AG20443 (cell line): ENCODE data around the gene RBM20.

Experiments used
- DNase-seq: peaks from one replicate; pipeline ENCODE4 v3.0.0; 2012; ENCODE audit warnings: low spot score, mixed read lengths

Gene RBM20

DNA sequence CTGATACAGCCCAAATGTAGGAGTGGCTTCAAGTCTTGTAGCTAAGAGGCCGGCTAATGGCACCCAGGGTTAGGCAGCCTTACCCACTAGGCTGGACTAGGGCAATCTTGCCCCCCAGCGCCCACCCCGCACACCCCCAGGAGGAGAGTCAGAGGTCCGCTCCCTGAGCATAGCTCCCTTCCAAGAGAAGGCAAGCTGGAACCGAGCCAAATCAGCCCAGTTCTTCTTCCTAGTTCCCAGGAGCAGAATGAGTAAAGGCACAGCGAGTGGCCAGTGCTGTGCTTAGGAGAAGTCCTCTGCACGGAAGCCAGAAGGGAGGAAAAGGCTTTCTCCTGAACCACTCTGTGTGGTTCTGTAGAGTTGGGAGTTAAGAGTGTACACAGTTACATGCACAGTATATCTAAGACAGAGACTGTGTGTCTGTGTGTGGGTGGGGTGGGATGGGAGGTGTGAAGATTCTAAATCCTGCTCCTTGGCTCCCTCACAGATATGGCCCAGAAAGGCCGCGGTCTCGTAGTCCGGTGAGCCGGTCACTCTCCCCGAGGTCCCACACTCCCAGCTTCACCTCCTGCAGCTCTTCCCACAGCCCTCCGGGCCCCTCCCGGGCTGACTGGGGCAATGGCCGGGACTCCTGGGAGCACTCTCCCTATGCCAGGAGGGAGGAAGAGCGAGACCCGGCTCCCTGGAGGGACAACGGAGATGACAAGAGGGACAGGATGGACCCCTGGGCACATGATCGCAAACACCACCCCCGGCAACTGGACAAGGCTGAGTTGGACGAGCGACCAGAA lies 167.8 kb downstream of the RBM20 start:
- DNase-seq: no peak

DNA sequence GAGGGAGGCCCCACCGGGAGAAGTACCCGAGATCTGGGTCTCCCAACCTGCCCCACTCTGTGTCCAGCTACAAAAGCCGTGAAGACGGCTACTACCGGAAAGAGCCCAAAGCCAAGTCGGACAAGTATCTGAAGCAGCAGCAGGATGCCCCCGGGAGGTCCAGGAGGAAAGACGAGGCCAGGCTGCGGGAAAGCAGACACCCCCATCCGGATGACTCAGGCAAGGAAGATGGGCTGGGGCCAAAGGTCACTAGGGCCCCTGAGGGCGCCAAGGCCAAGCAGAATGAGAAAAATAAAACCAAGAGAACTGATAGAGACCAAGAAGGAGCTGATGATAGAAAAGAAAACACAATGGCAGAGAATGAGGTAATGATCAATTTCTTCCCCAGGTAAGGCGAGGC lies 168.4 kb downstream of the RBM20 start:
- DNase-seq: no peak

DNA sequence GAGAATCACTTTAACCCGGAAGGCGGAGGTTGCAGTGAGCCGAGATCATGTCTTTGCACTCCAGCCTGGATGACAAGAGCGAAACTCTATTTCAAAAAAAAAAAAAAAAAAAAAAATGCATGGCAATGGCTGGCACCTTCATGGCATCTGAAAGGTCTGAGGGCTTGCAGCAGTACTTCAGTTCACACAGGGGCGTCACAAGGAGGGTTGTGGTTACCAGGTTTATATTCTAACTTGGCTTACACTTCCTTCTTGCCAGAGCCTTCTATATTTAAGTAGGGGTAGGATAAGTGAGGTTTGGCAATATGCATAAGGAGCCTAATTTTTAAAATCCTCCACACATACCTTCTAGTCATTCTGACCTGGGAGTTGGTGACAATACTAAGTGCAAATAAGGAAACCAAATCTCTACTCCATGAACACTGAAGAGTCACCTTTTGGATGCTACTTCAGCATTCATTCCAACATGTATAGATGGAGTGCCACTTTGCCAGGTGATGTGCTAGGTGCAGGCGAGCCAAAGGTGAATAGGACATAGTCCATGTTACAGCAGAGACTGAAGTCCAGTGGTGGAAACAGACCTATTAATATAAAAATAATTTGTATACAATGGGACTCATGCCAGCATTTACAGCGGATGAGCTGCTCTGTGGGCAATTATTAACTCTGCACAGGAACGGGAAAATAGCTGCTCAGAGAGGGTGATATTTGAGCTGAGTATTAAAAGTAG lies 169.8 kb downstream of the RBM20 start:
- DNase-seq: no peak

DNA sequence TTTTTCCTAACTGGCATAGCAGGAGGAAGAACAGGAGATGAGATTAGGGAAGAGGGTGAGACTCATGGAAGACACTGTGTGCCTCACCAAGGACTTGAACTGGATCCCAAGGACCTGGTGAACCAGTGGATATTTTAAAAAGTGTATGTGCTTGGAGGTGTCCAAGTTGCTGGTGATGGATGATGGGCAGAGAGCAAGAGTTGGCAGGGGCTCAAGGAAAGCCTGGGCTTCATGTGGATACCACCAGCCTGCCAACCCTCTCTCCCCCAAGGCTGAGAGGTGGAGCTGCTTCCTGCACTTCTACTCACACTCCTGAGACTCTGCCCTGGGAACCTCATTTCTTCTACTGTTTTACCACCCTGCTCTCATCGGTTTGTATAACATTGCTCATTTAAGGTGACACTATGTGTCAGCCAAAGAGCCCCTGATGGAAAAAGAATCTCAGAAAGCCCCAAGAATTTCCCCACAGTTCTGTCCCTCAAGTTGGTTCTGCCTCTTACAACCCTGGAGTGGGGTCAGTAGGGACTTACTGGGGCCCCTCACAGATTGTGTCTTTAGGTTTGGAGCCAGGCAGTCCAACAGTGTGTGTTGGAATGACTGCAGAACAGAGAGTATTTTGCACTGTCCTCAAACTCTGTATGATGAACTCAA lies 171.3 kb downstream of the RBM20 start:
- no peak for DNase-seq

DNA sequence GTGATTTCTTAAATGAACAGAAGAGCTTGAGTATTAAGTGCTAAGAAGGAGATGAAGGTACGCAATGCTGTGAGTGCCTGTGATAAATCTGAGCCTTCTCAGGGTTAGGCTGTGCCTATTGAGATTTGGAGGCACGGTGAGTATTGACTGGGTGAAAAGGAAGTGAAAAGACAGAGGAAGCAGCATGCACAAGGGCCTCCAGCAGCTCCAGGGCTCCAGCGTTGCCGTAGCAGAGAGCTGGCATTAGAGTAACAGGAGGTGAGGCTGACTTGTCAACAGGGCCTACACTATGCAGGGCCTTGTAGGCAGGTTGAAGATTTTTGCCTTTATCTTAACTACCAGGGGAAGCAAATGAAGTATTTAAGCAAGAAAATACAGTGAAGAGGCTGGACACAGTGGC lies 173.5 kb downstream of the RBM20 start:
- DNase-seq: no peak

DNA sequence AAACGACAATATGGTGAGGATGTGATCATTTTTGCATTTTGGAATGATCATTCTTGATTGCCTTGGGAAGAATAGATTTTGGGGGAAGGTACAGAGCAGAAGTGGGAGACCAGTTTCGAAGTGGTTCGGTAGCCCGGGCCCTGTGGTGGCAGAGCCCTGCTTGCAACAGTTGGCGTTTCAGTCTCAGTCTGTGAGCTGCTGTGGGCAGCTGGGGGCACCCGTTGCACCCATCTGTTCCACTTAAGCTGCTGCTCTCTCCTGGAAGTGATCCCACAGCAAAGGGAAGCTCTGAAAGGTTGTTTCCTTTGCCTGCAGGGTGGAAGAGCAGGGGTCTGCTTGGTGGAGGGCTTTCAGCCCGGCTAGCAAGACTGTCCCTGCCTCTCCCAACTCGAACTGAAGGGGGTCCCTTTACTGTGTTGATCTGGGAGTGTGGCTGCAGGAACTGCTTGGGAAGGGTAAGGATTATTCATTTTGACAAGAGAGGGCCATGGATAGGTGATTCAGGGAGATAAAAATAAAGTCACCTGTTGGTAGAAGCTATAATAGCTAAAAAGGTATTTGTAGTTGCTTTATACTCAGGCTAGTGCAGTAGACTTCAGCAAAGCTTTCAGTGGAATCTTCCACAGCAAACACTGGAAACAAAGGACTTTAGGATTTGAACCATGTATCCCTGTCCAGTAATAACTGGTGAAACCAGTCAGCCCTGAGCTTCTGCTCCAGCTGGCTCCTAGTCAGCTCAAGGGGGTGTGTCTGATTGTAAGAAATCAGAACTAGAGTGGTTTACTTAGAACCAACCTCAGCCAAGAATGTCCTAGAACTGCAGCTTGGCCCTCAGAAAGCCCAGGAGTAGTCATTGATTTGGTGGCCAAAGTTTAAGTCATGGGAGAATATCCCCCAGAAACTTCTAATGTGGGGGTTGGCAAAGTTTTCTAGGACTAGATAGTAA lies 174.4 kb downstream of the RBM20 start:
- DNase-seq: no peak

DNA sequence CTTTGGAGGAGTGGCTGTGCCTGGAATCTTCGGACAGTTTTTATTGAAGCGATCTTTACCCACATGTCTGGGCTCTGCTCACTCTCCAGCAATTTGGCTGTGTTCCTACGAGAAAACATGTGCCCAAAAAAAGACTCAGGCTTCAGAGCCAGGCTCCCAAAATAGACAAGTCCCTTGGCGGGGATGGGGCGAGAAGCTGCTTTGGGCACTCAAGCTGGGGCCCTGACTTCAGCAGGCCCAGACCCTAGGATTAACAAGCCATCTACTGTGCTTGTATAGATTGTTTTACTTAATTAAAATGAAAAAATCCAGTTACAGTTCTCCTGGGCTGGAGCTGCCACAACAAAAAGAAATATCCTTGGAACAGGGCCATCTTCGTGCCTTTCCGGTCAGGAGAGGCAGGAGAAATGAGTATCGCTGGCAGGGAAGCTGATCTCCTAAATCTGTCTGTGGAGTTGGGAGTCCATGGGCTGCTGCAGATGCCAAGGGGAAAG lies 176.2 kb downstream of the RBM20 start:
- DNase-seq: peak; percentile 63

DNA sequence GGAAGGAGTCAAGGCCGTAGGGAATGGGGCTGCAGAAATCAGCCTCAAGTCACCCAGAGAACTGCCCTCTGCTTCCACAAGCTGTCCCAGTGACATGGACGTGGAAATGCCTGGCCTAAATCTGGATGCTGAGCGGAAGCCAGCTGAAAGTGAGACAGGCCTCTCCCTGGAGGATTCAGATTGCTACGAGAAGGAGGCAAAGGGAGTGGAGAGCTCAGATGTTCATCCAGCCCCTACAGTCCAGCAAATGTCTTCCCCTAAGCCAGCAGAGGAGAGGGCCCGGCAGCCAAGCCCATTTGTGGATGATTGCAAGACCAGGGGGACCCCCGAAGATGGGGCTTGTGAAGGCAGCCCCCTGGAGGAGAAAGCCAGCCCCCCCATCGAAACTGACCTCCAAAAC lies 177.4 kb downstream of the RBM20 start:
- no peak for DNase-seq

DNA sequence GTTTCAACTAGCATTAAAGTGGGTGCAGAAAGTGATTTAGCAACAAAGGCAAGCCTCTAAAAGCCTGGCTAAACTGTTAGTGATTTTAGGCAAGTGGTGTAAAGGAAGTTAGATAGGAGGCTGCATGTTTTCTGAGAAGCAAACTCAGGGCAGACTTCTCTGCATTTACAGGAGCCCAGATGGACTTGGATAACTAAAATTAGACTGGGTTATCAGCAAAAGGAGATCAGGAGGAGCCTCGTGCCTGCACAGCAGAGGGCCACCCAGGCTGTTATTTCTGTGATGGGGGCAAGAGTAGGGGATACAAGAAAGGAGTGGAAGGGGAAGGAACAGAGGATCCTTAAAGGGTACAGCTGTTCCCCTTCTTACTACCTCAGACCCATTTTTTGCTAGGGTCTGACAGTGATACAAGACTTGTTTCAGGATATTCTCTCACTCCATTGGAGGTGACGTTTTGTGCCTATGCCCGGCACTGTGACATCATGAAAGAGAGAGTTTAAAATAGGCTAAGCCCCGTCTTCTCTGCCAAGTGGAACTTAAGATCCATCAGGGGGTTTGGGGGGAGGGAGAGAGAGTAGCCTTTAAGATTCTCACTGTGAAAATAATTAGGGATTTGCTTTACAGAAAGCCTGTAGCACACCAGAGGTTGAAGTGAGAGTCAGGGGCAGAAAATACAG lies 178.0 kb downstream of the RBM20 start:
- no peak for DNase-seq

DNA sequence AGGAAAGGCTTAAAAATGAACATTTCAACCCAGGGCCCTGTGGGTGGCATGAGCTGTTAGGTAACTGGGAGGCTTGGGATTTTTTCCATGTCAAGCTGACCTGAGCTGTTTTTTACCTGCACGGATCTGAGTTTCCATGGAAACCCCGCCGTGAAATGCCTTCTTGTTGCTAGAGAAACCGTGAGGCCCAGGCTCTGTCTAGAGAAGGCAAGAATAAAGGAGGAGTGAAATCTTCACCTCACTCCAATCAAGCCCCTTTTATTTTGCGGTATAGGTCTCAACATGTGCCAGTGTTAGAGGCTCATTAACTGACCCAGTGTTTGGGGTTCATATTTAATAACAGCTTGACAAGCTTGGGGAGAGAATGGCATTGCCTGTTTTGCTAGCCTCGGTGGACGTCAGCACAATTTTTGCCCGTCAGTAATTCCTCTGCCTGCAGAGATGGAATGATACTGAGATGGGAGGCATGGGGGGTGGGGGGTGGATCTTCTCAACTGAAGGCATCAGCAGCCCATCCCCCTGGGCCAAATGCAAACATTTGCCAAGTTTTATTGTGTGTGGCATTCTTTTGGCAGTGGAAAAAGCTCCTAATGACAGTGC lies 178.7 kb downstream of the RBM20 start:
- DNase-seq: no peak

DNA sequence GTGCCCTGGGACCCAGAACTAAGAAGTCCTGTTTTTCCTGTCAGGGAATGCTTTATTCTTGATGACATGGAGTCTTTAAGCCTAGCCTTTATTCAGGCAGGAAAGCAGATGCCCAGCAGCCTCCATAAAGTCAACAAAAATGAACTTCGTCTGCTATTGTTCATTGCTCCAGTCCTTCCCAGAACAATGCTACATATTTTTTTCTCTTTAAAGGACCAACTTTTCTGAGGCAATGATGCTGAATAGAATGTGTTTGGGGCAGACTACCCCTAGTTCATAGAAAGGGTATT lies 180.0 kb downstream of the RBM20 start:
- DNase-seq: no peak

DNA sequence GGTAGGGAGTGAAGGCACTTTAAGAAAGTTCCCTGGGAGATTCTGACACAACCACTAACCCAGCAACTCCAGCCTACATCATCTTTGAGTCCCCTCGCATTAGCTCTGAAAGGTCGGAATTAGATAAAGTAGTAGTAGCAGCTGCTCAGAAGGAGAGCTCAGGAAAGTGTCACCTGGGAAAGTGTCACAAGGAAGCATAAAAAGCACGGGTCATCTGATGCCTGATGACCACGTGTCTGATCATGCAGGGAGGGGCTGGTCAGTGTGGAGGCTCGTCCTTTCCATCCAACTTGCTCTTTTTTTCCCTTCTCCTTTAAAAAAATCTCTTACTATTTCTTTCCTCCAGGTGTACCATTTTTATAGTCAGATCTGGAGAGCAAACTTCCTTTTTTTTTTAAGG lies 180.5 kb downstream of the RBM20 start:
- no peak for DNase-seq

DNA sequence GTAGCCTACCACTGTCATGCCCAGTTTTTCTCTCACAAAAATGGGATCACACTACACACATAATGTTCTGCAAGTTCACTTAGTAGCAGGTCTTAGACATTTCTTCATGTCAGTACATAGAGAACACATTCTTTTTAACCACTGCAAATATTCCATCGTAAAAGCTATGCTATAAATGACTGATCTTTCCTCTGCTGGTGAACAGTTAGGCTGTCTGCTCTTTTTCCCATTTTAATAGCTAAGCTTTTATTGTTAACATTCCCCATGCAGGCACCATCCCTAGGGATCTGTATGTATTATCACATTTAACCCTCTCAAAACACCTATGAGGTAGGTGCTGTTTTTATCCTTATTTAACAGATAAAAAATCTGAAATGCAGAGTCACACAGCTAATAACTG lies 181.4 kb downstream of the RBM20 start:
- DNase-seq: no peak

DNA sequence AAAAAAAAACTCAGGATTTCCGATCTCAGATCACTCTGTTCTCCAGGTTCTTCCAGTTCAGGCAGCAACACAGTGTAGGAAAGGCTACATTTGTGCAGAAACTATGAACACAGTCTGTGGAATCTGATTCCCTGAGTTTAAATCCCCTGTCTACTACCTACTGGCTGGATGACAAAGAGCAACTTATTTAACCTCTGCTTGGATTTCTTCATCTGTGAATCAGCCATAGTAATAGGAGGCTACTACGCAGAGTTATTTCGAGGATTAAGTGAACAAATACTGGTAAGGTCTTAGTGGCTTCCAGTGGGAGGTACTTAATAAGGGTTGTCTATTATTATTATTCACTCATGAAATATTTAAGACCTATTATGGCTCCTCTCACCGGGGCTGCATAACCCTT lies 183.3 kb downstream of the RBM20 start:
- no peak for DNase-seq

DNA sequence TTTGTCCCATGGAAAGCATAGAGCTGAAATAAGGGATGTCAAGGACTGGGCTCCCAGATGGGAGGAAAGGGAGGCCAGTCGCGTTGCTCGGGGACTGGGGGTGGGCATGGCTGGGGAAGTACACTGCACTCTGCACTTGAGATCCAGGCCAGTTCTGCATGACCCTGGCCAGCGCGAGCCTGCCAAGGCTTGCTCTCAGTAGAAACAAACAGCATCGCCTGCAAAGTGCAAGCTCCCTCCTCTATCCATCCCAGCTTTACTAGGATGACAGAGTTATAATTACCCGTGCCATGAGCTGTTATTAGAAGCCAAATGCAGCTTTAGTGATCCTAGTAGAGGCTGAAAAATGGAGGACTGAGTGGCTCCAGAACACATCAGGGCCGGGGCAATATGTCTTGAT lies 183.7 kb downstream of the RBM20 start:
- no peak for DNase-seq

DNA sequence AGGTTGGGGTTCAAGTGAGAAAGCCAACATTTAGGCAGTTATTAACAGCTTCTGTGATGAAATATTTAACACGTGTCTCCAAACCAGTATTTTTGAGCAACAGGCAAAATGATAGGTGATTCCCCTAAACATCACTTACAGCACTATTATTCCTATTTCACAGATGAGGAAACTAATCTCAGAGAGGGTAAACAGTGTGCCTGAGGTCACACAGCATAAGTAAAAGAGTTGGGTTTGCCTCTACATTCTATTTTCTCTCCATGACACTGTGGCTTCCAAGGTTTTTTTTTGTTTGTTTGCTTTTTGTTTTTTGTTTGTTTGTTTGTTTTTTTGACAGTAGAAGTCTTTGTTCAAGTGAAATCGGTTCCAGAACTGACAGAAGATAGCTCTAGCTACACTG lies 184.4 kb downstream of the RBM20 start:
- DNase-seq: no peak

DNA sequence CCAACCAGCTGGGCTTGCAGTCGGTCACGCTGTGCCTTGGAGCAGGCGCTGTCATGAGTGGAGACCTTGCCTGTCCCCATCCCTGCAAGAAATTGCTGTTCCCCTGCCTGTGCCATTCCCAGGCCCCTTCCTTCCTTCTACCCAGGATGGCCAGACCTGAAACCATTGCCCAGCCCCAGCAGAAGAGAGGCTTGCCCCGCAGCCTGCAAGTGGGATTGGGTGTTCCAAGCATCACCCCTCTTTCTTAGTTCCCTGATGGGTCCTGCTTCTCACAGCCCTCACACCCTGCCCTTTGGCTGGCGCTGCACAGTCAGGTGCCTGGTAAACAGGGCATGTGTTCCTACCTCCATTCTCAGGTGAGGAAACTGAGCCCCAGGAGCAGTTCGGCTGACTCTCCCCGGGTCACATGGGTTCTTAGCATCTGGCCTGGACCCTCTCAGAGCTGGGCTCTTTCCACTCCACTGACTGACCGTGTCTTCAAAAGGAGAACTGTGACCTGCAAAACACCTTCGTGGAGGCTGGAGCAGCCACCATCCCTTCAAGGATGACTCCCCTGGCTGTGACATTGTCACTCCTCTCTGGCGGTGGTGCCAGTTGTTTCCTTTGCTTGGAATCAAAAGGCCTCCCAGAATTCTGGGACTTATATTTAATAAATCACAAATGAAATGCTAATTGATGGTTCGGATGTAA lies 185.7 kb downstream of the RBM20 start:
- DNase-seq: no peak

DNA sequence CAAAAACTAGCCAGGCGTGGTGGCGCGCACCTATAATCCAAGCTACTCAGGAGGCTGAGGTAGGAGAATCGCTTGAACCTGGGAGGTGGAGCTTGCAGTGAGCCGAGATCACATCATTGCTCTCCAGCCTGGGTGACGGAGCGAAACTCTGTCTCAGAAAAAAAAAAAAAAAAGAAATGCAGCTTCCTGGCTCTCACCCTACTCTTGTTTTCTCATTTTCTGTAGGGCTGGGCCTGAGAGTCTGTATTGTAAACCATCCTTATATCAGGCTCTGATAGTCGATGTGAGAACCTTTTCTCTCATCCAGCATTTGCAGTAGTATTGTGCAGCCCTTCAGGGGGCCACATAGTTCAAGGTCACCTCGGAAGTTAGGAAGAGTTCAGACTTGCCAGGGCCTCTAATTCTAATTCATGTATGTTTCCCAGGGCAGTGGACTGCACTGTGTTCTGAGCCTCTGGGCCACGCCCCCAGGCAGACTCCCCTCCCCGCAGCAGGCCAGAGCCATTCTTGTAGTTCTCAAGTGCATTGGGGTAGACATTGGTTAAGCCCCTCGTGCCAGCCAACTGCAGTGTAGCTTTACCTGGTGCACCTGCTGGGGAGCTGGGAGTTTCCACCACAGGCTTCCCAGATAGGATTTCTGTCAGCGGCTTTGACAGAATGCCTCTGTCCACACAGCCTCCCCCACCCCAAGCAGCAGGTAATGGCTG lies 189.3 kb downstream of the RBM20 start:
- DNase-seq: no peak

DNA sequence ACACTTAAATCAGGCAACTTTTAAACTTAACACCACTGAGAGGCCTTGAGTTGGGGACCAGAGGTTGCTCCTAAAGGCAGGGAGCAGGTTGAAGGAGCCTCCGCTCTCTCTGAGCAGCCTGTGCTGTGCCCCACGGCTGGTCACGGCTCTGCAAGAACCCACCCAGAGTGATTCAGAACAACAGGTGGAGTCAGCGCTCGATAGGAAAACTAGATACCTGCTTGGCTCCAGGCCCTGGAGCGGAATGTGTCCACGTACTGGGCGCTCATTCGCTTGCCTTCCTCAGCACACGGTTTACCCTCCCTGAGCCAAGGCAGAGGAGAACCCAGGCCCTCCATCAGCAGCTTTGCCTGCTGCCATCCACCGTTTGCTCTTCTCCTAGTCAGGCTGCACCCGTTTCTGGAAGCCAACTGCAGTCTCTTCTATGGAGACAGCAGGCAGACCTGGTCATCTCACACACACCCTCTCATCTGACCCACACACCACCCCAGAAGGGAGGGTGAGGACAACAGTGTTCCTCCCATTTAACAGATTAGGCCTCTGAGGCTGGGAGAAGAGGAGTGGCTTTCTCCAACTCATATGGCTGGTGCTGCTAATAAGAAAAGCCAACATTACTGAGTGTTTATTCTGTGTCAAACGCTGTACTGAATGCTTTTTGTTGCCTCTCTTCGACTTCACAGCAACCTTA lies 189.9 kb downstream of the RBM20 start:
- DNase-seq: no peak
